Activated CD8-positive, alpha-beta memory T cell treated with anti-CD3 and anti-CD28 coated beads for 24 hours (primary cell): ENCODE results near the gene SERPINH1.
A peak's percentile ranks its signal among the peaks of the same experiment; 100 is the strongest.

Source experiments
- DNase-seq: peaks from one replicate; pipeline ENCODE4 v3.0.0-alpha.2; 2020

The SERPINH1 gene

GRCh38 chr11:75562048-75562835 is at the start of gene SERPINH1:
Gene SERPINH1, plus strand, starts transcription at chr11:75562253. Its CDS starts 4,097 bp downstream, at chr11:75566350.
- DNase-seq = peak; percentile 86

GRCh38 chr11:75513250-75513649 is 48.8 kb upstream of the SERPINH1 start:
- DNase-seq = no peak

DNA sequence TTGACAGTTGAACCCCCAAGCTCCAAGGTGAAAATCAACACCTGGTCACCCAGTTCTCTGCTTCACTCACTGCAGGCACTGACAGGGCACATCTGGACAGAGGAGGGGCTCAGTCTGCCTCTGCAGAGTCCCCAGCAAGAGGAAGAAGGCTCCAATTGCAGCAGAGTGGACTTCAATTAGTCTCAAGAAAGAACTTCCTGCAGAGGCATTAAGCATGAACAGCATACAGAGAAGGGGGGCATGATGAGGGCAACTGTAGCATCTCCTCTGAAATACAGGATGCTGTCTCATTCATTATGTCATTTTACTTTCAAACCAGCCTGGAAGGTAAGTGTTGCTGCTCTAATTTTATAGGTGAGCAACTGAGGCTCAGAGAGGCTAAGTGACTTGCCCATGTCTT is 47.5 kb upstream of the SERPINH1 start:
- DNase-seq = no peak

GRCh38 chr11:75516140-75516539 is 45.9 kb upstream of the SERPINH1 start:
- no peak for DNase-seq

DNA sequence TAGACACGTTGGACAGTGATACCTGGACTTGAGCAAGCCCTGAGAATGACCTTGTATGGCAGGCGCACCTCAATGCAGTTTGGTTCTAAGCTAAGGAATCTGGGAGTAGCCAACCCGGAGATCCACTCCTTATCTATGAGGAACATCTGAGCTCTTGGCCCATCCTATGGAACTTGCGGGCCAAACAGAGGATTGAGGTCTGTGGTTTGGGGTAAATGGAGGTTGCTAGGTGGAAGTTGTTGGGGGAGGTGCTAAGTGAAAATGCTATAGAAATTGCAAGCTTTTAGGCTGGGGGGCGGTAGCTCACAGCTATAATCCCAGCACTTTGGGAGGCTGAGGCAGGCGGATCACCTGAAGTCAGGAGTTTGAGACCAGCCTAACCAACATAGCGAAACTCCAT is 45.2 kb upstream of the SERPINH1 start:
- DNase-seq = no peak

DNA sequence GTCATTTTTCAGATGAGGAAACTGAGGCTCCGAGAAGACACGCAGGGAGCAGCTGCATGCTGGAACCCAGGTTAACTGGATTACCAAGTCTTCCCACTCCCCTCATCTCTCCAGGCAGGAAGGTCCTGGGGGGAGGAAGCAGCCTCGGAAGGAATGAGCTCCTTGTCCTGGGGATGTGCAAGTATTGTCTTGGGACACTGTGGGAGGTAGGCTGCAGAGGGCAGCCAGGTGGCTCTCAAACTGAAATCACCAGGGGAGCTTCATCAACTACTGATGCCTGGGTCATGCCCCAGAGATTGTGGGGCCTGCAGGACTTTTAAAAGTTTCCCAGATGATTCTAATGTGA is 43.9 kb upstream of the SERPINH1 start:
- no peak for DNase-seq

DNA sequence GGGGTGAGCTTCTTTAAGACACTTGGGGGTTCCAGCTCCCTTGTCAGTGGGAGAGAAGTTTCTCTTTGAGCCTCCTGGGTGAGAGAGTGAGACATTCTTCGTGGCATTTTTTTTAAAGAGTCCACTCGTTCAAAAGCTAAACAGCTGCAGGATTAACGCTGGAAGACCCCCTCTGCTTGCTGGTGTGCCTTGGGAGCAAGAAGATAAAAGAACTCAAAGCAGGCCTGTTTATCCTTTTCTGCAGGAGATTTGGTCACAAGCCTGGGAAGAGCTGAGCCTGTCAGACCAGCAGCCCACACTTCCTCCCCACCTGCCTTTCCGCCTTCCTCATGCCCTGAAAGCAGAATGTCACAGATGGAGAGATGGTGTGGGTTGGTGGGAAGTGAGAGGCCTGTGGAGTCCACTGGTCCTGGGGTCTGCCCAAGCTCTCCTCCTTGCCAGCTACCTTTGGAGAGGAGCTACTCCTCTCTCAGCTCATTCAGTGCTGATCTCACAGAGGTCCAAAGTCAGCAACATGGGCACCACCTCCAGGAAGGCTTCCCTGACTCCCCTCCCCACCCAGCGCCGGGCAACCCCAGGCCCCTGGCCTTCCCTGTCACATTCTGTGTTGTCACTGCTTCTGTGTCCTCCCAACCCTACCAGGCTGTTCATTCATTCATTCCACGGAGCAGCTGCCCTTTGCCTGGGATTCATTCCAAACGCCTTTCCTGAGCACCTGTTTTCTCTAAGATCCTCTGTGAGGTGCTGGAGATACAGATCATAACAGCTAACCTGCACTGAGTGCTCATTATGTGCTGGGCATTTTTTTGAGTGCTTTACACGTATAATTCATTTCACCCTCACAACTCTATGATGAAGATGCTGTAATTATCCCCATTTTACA is 43.0 kb upstream of the SERPINH1 start:
- no peak for DNase-seq

- DNase-seq = no peak
These were observed 41.4 kb upstream of the SERPINH1 start for GRCh38 chr11:75520688-75521087.

DNA sequence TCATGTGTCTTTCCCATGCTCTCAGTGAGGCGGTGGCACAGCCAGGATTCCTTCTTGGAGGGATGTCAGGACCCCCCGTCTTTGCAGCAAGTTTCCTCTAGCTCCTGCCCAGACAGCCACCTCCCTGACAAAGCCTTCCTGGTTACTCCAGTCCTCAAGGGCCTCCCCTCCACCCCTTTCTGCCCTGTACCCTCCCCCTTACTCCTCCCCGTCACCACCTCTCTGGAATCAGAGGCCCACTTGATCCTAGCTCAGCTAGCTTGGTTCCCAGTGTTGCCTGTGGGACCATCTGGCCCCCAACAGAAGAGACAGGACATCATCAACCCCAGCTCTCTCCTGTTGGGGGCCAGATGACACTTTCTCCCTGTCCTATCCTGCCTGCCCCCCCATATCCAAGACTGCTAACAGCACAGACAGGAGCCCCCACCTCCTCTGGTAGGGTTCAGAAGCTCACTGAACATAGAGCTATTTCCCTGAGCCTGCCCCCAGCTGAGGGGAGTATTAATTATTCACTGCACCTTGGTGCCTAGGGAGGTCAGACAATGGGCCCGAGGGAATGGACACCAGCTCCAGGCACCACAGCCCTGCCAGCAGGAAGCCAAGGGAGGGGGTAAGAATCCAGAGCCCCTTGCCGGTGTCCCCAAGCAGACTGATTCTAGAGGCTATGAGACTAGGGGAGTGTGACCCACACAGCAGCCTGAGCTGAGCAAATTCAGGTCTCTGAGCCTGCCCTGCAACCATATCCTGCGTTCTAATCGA is 39.6 kb upstream of the SERPINH1 start:
- DNase-seq = no peak

DNA sequence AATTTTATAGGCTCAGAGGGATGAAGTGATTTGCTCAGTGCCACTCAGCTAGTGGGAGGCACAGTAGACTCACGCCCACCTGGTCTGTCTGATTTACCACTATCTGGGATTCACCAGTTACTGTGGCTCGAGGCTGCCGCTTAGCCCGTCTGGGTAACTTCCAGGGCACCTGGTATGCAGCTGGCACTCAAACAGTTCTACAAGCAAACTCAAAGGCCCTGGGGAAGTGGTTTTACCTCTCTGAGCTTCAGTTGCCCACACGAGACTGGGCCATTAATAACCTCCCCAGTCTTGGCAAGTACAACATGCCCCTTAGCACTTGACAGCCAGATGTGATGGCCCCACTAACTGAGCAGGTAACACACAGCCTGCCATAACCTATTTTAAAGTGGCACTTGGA is 38.9 kb upstream of the SERPINH1 start:
- no peak for DNase-seq

- DNase-seq = no peak
These were observed 38.0 kb upstream of the SERPINH1 start for GRCh38 chr11:75523811-75524664.

GRCh38 chr11:75524665-75525432 is 37.2 kb upstream of the SERPINH1 start:
- DNase-seq = peak; percentile 75

DNA sequence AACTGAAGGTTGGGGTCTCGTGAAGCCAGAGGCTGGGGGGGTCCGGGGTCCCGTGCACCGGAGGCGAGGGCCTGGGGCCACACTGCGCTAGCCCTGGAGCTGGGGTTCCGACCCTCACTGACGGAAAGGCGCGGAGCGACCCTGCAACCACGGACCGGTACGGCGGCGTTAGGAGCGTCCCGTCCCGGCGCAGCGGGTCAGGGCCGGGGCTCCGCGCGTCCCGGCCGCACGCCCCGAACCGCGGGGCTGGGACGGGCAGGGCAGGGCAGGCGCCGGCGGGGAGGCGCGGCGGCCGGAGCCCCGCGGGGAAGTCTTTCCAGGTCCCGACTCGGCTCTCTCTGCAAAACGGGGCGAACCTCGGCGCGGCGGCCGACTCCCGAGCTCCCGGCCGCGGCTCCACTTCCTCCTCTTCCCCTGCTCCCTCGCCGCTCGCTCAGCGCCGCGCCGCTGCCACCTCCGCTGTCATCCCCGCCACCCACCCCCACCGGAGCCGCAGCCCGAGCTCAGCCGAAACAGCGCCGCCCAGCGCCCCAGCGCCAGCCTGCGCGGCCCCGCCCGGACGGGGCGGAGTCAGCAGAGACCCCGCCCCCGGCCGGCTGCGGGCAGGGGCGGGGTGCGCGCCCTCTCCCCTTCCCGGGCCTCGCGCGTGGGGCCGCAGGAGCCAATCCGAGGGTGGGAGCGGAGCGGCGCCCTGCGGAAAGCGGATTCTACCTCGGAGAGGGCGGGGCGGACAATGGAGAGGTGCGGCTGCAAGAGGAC is 36.4 kb upstream of the SERPINH1 start, which contains the start of gene GDPD5:
GDPD5 (minus strand) TSS at position 509 of the 759 bp plus-strand sequence. CDS start 48,206 bp downstream, outside the sequence.
- peak; percentile 92 for DNase-seq

DNA sequence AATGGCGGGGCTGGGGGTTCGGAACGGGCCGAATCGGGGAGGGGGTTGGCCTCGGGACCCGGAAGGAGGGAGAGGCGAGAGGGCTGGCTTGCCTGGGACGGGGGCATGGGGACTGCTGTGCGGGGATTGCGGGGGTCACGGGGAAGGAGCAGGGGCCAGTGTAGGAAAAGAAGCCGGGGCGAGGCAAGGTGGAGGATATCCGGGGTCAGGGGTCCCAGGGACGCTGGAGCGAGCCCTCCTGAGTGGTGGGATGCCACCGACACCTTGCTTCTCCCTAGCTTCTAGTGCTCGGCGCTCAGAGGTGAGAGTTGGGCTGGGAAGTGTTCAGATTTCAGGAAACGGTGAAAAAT is 35.9 kb upstream of the SERPINH1 start:
- no peak for DNase-seq

DNA sequence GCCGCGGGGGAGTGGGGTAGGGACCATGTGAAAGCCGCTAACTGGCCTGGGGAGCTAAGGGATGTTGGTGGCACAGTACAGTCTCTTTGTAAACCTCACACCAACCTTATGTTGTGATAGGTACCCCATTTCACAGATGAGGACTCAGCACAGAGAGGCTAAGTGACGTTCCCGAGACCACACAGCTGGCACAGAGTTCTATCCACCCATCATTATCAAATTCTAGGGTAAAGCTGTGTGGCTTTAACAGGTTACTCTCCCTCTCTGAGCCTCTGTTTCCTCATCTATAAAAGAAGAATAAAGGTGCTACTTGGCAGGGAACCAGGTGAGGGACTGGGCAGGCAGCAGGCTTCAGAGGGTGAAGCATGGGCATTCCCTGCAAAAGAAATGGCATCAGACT is 34.9 kb upstream of the SERPINH1 start:
- no peak for DNase-seq

- no peak for DNase-seq
These were observed 33.9 kb upstream of the SERPINH1 start for GRCh38 chr11:75527938-75528735.

DNA sequence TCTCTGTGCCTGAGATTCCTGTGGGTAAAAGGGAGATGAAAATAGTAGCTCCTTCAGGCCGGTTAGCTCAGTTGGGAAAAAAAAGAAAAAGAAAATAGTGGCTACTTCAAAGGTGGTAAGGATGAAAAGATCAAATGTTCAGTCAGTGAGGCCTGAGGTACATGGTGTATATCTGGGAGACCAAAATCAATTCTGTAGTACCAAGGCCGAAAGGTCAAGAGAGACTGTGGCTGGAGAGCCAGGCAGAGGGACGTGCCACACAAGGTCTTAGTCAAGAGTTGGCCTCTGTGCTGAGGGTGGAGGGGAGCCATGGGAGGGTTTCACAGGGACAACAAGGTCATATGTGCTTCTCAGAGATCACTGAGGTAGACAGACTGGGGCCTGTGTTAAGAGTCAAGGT is 31.5 kb upstream of the SERPINH1 start:
- DNase-seq = no peak

DNA sequence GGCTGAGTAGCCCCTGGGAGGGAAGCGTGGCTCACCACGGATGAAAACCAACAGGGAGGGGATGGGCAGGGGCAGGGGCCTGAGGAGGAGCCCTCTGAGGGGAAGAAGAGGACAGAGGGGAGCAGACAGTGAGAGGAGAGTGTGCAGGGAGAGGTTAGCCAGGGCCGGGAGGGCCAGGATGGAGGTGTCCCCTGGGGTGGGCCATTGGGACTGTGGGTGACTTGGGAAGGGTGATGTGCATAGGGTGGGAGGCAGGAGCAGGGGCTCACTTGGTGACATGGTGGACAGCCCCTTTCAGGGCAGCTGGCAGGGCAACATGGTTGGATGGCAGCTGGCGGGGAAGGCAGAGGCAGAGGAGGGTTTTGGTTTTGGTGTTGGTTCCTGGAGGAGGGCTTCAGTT is 30.7 kb upstream of the SERPINH1 start:
- no peak for DNase-seq

GRCh38 chr11:75532200-75533048 is 29.6 kb upstream of the SERPINH1 start:
- DNase-seq = peak; percentile 93
